BLaER1 treated with 17β-estradiol and CSF1 and Interleukin-3, amounts not matched to agents 10 nM and 100 nM (cell line): ENCODE results near the gene DUOXA1.
"Not testable (repeated sequence)": the region's sequence is repeated elsewhere in the genome, so short reads cannot be mapped to it uniquely, and the experiment has no call there.

Source experiments
- H3K27ac ChIP-seq, 11 experiments: shearing (Covaris generic); formaldehyde crosslinking; 2 replicates each; pipeline ENCODE4 v1.8.1; 2022
- H3K27me3 ChIP-seq, 11 experiments: shearing (Covaris generic); formaldehyde crosslinking; 2 replicates each; pipeline ENCODE4 v1.8.1; 2022
- H3K36me3 ChIP-seq, 11 experiments: shearing (Covaris generic); formaldehyde crosslinking; 2 replicates each; pipeline ENCODE4 v1.8.1; 2022
- H3K4me1 ChIP-seq, 10 experiments: shearing (Covaris generic); formaldehyde crosslinking; 2 replicates each; pipeline ENCODE4 v1.8.1; 2022
- H3K4me2 ChIP-seq, 11 experiments: shearing (Covaris generic); formaldehyde crosslinking; 2 replicates each; pipeline ENCODE4 v1.8.1; 2022
- H3K4me3 ChIP-seq, 10 experiments: shearing (Covaris generic); formaldehyde crosslinking; 2 replicates each; pipeline ENCODE4 v1.8.1; 2022
- H3K9ac ChIP-seq, 11 experiments: shearing (Covaris generic); formaldehyde crosslinking; 2 replicates each; pipeline ENCODE4 v1.8.1; 2022
- H3K9me3 ChIP-seq, 11 experiments: shearing (Covaris generic); formaldehyde crosslinking; replicated peaks in 1 of 11; 2 replicates each; pipeline ENCODE4 v1.8.1; 2022
- H4K20me1 ChIP-seq, 11 experiments: shearing (Covaris generic); formaldehyde crosslinking; 2 replicates each; pipeline ENCODE4 v1.8.1; 2022
- Cebpa-rat ChIP-seq, 11 experiments: shearing (Covaris generic); IDR thresholded peaks; 2 replicates each; pipeline ENCODE4 v1.8.1; 2022

DUOXA1 gene

GRCh38 chr15:45136378-45136764 is 6.7 kb upstream of the DUOXA1 start:
- no peak for TF ChIP-seq Cebpa-rat (IDR thresholded peaks at IDR 0.05)
- Histone ChIP-seq H3K4me3 (no peak overlapping the region), H4K20me1 (no peaks in the 10 kb centered on the region), H3K36me3 (no peaks in the 10 kb centered on the region), H3K27ac (no peak overlapping the region), H3K9me3 (peaks cover 0 to 8% (median 5%) of the 10 kb centered on the region in 11 experiments; a peak in 7 of 22 replicates), H3K27me3 (peaks cover 0 to 7% (median 4%) of the 10 kb centered on the region in 11 experiments; a peak in 7 of 22 replicates), H3K4me2 (peak overlapping the region in 4 of 11 experiments; percentile 2 to 25 (median 7); a peak in 2 of 22 replicates), H3K9ac (no peak overlapping the region), H3K4me1 (peaks cover 0 to 16% (median 4%) of the 10 kb centered on the region in 10 experiments; a peak in 15 of 20 replicates)

DNA sequence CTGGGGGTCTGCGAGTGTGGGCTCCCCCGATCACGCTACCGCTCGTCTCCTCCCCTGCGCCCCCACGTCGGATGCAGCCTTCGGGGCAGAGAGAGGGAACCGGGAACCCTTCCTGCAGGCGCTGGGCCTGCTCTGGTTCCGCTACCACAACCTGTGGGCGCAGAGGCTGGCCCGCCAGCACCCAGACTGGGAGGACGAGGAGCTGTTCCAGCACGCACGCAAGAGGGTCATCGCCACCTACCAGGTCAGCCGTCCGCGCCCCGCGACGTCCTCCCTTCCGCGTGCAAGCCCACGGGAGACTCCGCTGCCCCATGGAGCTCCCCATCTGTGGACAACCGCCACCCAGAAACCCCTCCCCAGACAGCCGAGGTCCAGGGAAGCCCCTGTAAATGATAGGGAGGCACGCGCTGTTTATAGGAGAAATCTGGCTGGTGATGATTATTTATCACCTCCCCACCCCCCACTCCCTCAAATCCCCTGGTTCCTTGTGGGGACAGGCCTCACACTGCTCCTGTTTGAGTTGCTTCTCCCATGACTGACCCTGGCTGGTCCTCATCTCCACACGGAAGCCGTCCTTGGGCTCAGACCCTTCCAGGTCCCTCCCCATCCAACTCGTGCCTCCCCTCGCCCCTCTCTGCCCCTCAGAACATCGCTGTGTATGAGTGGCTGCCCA is 6.2 kb upstream of the DUOXA1 start:
- not testable (repeated sequence) for H4K20me1 ChIP-seq, H3K4me3 ChIP-seq, H3K9ac ChIP-seq, H3K27me3 ChIP-seq, H3K27ac ChIP-seq, H3K36me3 ChIP-seq, H3K9me3 ChIP-seq, H3K4me2 ChIP-seq
- H3K4me1 ChIP-seq, result peaks cover 0 to 12% (median under 1%) of the 10 kb centered on the region in 10 experiments; a peak in 7 of 20 replicates

GRCh38 chr15:45134682-45135604 is 5.3 kb upstream of the DUOXA1 start:
- no peaks in the 10 kb centered on the region for H3K36me3 ChIP-seq
- H3K27ac ChIP-seq, result no peak overlapping the region
- H3K4me3 ChIP-seq, result no peak overlapping the region
- peaks cover 0 to 8% (median 5%) of the 10 kb centered on the region in 11 experiments; a peak in 7 of 22 replicates for H3K9me3 ChIP-seq
- no peaks in the 10 kb centered on the region for H4K20me1 ChIP-seq
- no peak overlapping the region for H3K4me2 ChIP-seq
- H3K9ac ChIP-seq, result no peak overlapping the region
- TF ChIP-seq Cebpa-rat (IDR thresholded peaks at IDR 0.05), result no peak
- peaks cover 0 to 7% (median 4%) of the 10 kb centered on the region in 11 experiments; a peak in 7 of 22 replicates for H3K27me3 ChIP-seq
- peaks cover 0 to 12% (median 0%) of the 10 kb centered on the region in 10 experiments; a peak in 5 of 20 replicates for H3K4me1 ChIP-seq

DNA sequence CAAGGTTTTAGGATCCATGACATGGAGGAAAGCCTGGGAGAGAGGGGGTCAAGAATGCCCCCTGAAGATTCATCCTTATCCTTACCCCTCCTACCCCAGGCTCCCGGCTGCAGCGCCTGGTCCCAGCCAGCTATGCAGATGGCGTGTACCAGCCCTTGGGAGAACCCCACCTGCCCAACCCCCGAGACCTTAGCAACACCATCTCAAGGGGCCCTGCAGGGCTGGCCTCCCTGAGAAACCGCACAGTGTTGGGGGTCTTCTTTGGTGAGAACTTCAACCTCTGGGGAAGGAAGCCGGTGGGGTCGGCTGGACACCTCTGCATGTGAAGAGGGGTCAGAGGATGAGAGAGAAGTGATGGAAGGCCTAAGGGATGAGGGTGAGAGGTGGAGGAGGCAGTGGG is 4.4 kb upstream of the DUOXA1 start:
- H3K4me3 ChIP-seq, result no peak overlapping the region
- TF ChIP-seq Cebpa-rat (IDR thresholded peaks at IDR 0.05), result no peak
- H3K9me3 ChIP-seq, result peaks cover 0 to 8% (median 5%) of the 10 kb centered on the region in 11 experiments; a peak in 7 of 22 replicates
- H3K9ac ChIP-seq, result no peak overlapping the region
- no peak overlapping the region for H3K4me2 ChIP-seq
- H3K36me3 ChIP-seq, result no peaks in the 10 kb centered on the region
- no peaks in the 10 kb centered on the region for H4K20me1 ChIP-seq
- H3K4me1 ChIP-seq, result peaks cover 0 to 12% (median 0%) of the 10 kb centered on the region in 10 experiments; a peak in 5 of 20 replicates
- H3K27ac ChIP-seq, result no peak overlapping the region
- H3K27me3 ChIP-seq, result peaks cover 0 to 7% (median 4%) of the 10 kb centered on the region in 11 experiments; a peak in 7 of 22 replicates

DNA sequence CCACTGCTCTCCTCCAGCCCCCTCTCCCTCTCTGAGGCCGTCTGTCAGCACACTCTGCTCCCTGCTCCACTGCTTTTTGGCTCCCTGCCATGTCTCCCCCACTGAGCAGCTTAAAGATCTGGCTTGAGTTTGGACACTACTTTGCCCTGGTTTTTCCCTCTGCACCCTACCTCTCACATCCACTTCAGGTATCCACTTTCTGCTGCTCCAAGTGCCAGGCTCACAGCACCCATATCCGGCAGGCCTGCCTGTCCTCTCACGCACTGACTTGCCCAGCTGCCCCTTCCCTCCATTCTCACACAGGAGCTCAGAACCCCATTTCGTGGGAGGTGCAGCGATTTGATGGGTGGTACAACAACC is 3.9 kb upstream of the DUOXA1 start:
- H3K4me3 ChIP-seq, result no peak overlapping the region
- no peak overlapping the region for H3K27ac ChIP-seq
- H3K4me1 ChIP-seq, result peaks cover 0 to 12% (median 0%) of the 10 kb centered on the region in 10 experiments; a peak in 5 of 20 replicates
- no peak for TF ChIP-seq Cebpa-rat (IDR thresholded peaks at IDR 0.05)
- H3K9ac ChIP-seq, result no peak overlapping the region
- H3K27me3 ChIP-seq, result peaks cover 0 to 7% (median 4%) of the 10 kb centered on the region in 11 experiments; a peak in 7 of 22 replicates
- no peaks in the 10 kb centered on the region for H4K20me1 ChIP-seq
- 0 out of 22 replicates have a peak overlapping the region, but pooled peaks of 1 of the 11 experiments have one; percentile 10 for H3K4me2 ChIP-seq
- no peaks in the 10 kb centered on the region for H3K36me3 ChIP-seq
- peaks cover 0 to 8% (median 5%) of the 10 kb centered on the region in 11 experiments; a peak in 7 of 22 replicates for H3K9me3 ChIP-seq

- Histone ChIP-seq H3K4me3 (no peak overlapping the region), H3K4me2 (no peak overlapping the region), H3K27ac (no peak overlapping the region), H4K20me1 (no peaks in the 10 kb centered on the region), H3K36me3 (no peaks in the 10 kb centered on the region), H3K4me1 (peaks cover 0 to 12% (median 0%) of the 10 kb centered on the region in 10 experiments; a peak in 5 of 20 replicates), H3K9me3 (peaks cover 0 to 8% (median 5%) of the 10 kb centered on the region in 11 experiments; a peak in 7 of 22 replicates), H3K27me3 (peaks cover 0 to 7% (median 4%) of the 10 kb centered on the region in 11 experiments; a peak in 7 of 22 replicates), H3K9ac (no peak overlapping the region)
- no peak for TF ChIP-seq Cebpa-rat (IDR thresholded peaks at IDR 0.05)
These were observed 3.3 kb upstream of the DUOXA1 start for GRCh38 chr15:45132844-45133560.

DNA sequence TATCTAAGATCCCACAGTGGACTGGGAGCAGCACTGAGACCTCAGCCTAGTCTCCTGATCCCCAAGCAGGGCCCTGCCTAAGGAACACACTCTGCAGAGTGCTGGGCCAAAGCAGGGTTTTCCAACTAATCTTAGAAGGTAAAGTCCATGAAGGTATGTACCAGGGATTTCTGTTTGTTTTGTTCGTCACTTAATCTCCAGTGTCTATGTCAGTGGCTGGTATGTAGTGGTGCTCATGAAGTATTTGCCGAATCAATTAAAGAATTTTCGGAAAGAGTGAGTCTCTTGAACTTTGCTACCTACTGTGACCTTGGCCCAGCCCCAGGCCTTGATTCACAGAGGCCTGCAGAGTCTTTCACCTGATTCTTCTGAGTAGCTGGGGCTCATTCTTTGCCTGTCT is 1.8 kb upstream of the DUOXA1 start:
- Histone ChIP-seq H3K4me2 (no peak overlapping the region), H3K9ac (no peak overlapping the region), H3K27me3 (peaks cover 0 to 7% (median 4%) of the 10 kb centered on the region in 11 experiments; a peak in 7 of 22 replicates), H3K9me3 (peaks cover 0 to 8% (median 5%) of the 10 kb centered on the region in 11 experiments; a peak in 7 of 22 replicates), H3K4me1 (peaks cover 0 to 8% (median 0%) of the 10 kb centered on the region in 10 experiments; a peak in 5 of 20 replicates), H3K27ac (no peak overlapping the region), H3K36me3 (no peaks in the 10 kb centered on the region), H3K4me3 (no peak overlapping the region), H4K20me1 (no peaks in the 10 kb centered on the region)
- no peak for TF ChIP-seq Cebpa-rat (IDR thresholded peaks at IDR 0.05)

DNA sequence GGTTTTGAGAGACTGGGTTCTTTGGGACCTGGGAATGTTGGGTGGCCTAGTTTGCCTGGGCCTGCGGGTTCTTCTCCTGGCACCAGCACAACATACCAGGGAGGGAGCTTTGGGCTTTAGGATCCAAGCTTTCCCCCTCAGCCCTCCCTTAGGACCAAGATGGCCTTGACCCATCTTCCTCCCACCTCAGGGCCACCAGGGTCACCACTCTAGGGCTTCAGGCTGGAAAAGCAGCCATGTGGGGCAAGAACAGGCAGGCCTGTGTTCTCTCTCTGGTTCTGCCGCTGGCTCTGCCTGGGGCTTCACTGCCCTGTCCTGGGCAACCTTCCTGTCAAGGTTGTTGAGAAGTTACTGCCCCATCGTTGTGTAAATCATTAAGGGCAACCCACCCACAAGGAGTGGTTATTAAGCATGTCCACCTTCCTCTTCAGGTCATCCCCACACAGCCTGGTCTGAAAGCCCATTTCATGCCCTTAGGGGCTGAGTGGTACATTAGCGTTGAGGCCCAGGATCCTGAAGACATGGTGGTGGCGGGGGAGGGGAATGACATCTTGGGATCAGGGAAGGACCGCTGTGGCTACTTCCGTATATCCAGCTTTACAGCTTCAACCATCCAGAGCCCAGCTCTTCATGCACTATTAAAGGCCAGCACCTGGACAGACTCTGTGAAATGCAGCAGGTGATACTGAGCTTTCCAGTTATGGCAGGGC is 767 bp upstream of the DUOXA1 start:
- Histone ChIP-seq H3K4me1 (peaks cover 0 to 6% (median 0%) of the 10 kb centered on the region in 10 experiments; a peak in 2 of 20 replicates), H4K20me1 (no peaks in the 10 kb centered on the region), H3K36me3 (no peaks in the 10 kb centered on the region), H3K27ac (no peak overlapping the region), H3K27me3 (peaks cover 0 to 7% (median 4%) of the 10 kb centered on the region in 11 experiments; a peak in 7 of 22 replicates), H3K9ac (no peak overlapping the region), H3K9me3 (peaks cover 0 to 8% (median 5%) of the 10 kb centered on the region in 11 experiments; a peak in 7 of 22 replicates), H3K4me2 (no peak overlapping the region), H3K4me3 (no peak overlapping the region)
- TF ChIP-seq Cebpa-rat (IDR thresholded peaks at IDR 0.05), result no peak
